GM12878 (cell line): Measurements from ENCODE around the gene KRT37. TPM values are rescaled to one million over a fixed set of nuclear protein-coding genes. Genes with fewer than 3 reads are reported as not detected.
"Not testable (repeated sequence)": the region's sequence is repeated elsewhere in the genome, so short reads cannot be mapped to it uniquely, and the experiment has no call there.

Experiments used
- ATAC-seq: fragments of 200-7000 bp; cut with Tn5 transposase; 3 replicates; pipeline ENCODE4 v1.9.1; 2020; ENCODE audit warnings: mild to moderate bottlenecking, moderate library complexity
- BruUV-seq: library from RNA; stranded (reverse); fragments of 400-500 nt; replicated peaks from 2 replicates; lab custom pipeline; 2021; lab: Mats Ljungman, UMichigan
- CTCF ChIA-PET: fragments of 300-600 bp; sonication (Branson Sonifier 250); formaldehyde crosslinking; extraction: SDS; loops from one replicate; lab custom pipeline; 2021; ENCODE audit warnings: inconsistent platforms; lab: Yijun Ruan, JAX
- POLR2A ChIA-PET: fragments of 350-600 bp; formaldehyde crosslinking; extraction: SDS; loops from one replicate; lab custom pipeline; 2021; ENCODE audit warnings: inconsistent platforms; lab: Charles Lee
- RAD21 ChIA-PET: fragments of 300-600 bp; sonication (Branson Sonifier 250); formaldehyde crosslinking; loops from one replicate; lab custom pipeline; 2023; ENCODE audit warnings: antibody characterized with exemption; ENCODE audit not compliant: unreplicated experiment; lab: Charles Lee
- SMC1A ChIA-PET: fragments of 300-600 bp; sonication (Branson Sonifier 250); formaldehyde crosslinking; loops from one replicate; lab custom pipeline; 2023; ENCODE audit not compliant: unreplicated experiment, uncharacterized antibody; lab: Charles Lee
- DNase-seq: peaks from one replicate; pipeline ENCODE4 v3.0.0-alpha.2; 2011; ENCODE audit warnings: low read depth, low spot score
- FAIRE-seq: peaks from 3 replicates; lab custom pipeline; 2011; peaks lifted over from hg19 to GRCh38; lab: Jason Lieb, UNC
- H2AFZ ChIP-seq: 2 replicates; pipeline ENCODE4 v1.6.0; 2011; ENCODE audit warnings: low read depth, low read length, control low read depth; ENCODE audit not compliant: control insufficient read depth
- H3K27ac ChIP-seq: 2 replicates; pipeline ENCODE4 v1.5.1; 2011; ENCODE audit warnings: control low read depth; ENCODE audit not compliant: control insufficient read depth, insufficient read depth
- H3K27me3 ChIP-seq, 2 experiments: replicated peaks in 1 of 2; 2 replicates each; pipeline versions ENCODE4 v1.6.0 to v1.6.1; 2011; ENCODE audit warnings: low read length in 1 of 2; ENCODE audit not compliant: control insufficient read depth in 2 of 2, insufficient read depth in 2 of 2
- H3K36me3 ChIP-seq, 2 experiments: 2 replicates each; pipeline ENCODE4 v1.5.1; 2011; ENCODE audit warnings: low read length in 1 of 2; ENCODE audit not compliant: control insufficient read depth in 2 of 2, insufficient read depth in 2 of 2
- H3K4me1 ChIP-seq: 2 replicates; pipeline ENCODE4 v1.6.1; 2011; ENCODE audit warnings: mild to moderate bottlenecking, low read length, moderate library complexity, mixed read lengths; ENCODE audit not compliant: control insufficient read depth, insufficient read depth
- H3K4me2 ChIP-seq: 2 replicates; pipeline ENCODE4 v1.6.0; 2011; ENCODE audit warnings: control low read depth; ENCODE audit not compliant: control insufficient read depth, insufficient read depth
- H3K4me3 ChIP-seq: fragments of 200-600 bp; sonication (generic); 2 replicates; pipeline ENCODE4 v1.5.1; 2016
- H3K79me2 ChIP-seq: 2 replicates; pipeline ENCODE4 v1.6.0; 2011; ENCODE audit warnings: low read length; ENCODE audit not compliant: control insufficient read depth, insufficient read depth
- H3K9ac ChIP-seq: 2 replicates; pipeline ENCODE4 v1.8.0; 2011; ENCODE audit warnings: low read length, control low read depth, mixed read lengths; ENCODE audit not compliant: control insufficient read depth, insufficient read depth
- H3K9me3 ChIP-seq: replicated peaks from 3 replicates; pipeline ENCODE4 v1.5.1; 2011; ENCODE audit warnings: mild to moderate bottlenecking, low read length; ENCODE audit not compliant: control insufficient read depth, insufficient read depth
- H4K20me1 ChIP-seq: 2 replicates; pipeline ENCODE4 v1.6.0; 2011; ENCODE audit not compliant: control insufficient read depth, insufficient read depth
- JUNB ChIP-seq: IDR thresholded peaks from 2 replicates; pipeline ENCODE4 v1.6.1; 2016; ENCODE audit warnings: antibody characterized with exemption, mild to moderate bottlenecking
- POLR2A ChIP-seq: IDR thresholded peaks from 2 replicates; pipeline ENCODE4 v1.6.1; 2011; ENCODE audit warnings: low read depth, mild to moderate bottlenecking, low read length
- TARDBP ChIP-seq: IDR thresholded peaks from 2 replicates; pipeline ENCODE4 v1.6.1; 2016; ENCODE audit warnings: borderline replicate concordance
- WGBS: methylation state at CpG from one replicate; pipeline ENCODE4 v1.1.6; 2016; ENCODE audit warnings: low lambda C conversion rate; ENCODE audit not compliant: insufficient replicate concordance, insufficient coverage; ENCODE audit errors: missing lambda C conversion rate; 5-methylcytosine and 5-hydroxymethylcytosine counted together
- in situ Hi-C: fragments of 300-500 bp; cut with MboI; formaldehyde crosslinking; loops from 9 replicates; pipeline ENCODE4 v1.14.3; 2018; ENCODE audit warnings: mixed read lengths
- intact Hi-C: fragments of 100-400 bp; cut with micrococcal nuclease; formaldehyde crosslinking; loops from one replicate; pipeline ENCODE4 v1.14.2; 2022; ENCODE audit not compliant: unreplicated experiment
- polyA plus RNA-seq, 11 experiments: library from polyadenylated mRNA; depleted of rRNA in 4 of 11; unstranded in 6 of 11; stranded (reverse) in 5 of 11; fragments of >200 nt; fragmentation: Nextera tagmentation in 4 of 11; fragmentation: Illumina TruSeq in 1 of 11; extraction: Ambion mirVana in 4 of 11; extraction: Trizol in 1 of 11; gene quantifications; 1 replicate in 1 of 11; 2 replicates in 10 of 11; pipeline versions ENCODE4 v1.2.1 to v1.2.3, GENCODE V29; 2011 to 2016; ENCODE audit warnings: inconsistent platforms in 2 of 11, missing spikeins in 2 of 11, low read depth in 1 of 11
- total RNA-seq, 4 experiments: library from RNA; depleted of rRNA in 3 of 4; stranded (reverse); fragments of >200 nt in 3 of 4; fragmentation: Illumina TruSeq in 1 of 4; extraction: Trizol in 1 of 4; gene quantifications; 2 replicates each; pipeline versions ENCODE4 v1.2.1 to v1.2.3, GENCODE V29; 2013 to 2021
- TF ChIP-seq, protein P1 (sequence below), 3 experiments: IDR thresholded peaks in 2 of 3; conservative IDR thresholded peaks in 1 of 3; 2 replicates each; pipeline ENCODE4 v1.5.1; 2011; ENCODE audit warnings: low read depth in 3 of 3, low read length in 3 of 3, mild to moderate bottlenecking in 3 of 3, control low read depth in 2 of 3, moderate library complexity in 2 of 3, inconsistent platforms in 1 of 3, mixed read lengths in 1 of 3; ENCODE audit not compliant: control insufficient read depth in 2 of 3, insufficient read depth in 1 of 3; ENCODE audit errors: extremely low read depth in 1 of 3

Gene KRT37
- total and polyA plus RNA-seq, 10 of the 15 experiments (the other 5 are each of a cell fraction or from before 2014, with no cell fraction given) = not detected

DNA sequence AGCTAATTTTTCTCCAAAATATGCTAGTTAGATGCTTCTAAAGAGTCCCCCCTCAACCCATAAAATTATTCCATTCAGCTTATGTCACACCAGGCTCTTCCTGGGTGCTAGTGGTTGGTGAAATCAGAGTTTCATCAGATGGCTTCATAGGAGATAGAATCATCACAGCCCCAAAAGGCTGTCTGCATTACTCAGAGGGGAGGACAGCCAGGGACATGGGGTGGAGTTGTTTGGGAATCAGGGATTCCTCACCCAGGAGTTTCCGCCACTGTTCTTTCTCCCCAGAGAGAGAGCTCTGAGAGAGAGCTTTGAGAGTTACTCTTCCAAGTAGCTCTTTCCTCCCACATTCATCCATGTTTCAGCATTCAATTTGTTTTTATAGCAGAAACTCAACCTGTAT, 42.0 kb downstream of the KRT37 start:
- H3K27ac ChIP-seq = no peak overlapping the region
- no peaks in the 10 kb centered on the region for H3K27me3 ChIP-seq
- CTCF ChIA-PET = no interaction called here
- no peak for ATAC-seq
- SMC1A ChIA-PET = interaction anchor here (1.0 kb wide), 1 partner anchor 9 kb away, joined by 3 read pairs; no protein-coding TSS in a partner anchor
- no peaks in the 10 kb centered on the region for H4K20me1 ChIP-seq
- BruUV-seq = no TSS peak
- H3K9ac ChIP-seq = no peak overlapping the region
- no peak overlapping the region for H2AFZ ChIP-seq
- RAD21 ChIA-PET = no interaction called here
- FAIRE-seq = no peak
- H3K36me3 ChIP-seq = no peaks in the 10 kb centered on the region
- intact Hi-C loops (no loop called here), in situ Hi-C loops (no loop called here)
- POLR2A ChIA-PET = no interaction called here
- H3K4me3 ChIP-seq = no peak overlapping the region
- H3K4me2 ChIP-seq = no peak overlapping the region
- H3K9me3 ChIP-seq = no peaks in the 10 kb centered on the region; the same call in 2 of the 3 replicates
- no peaks in the 10 kb centered on the region for H3K79me2 ChIP-seq
- no peak for DNase-seq
- WGBS = 5% methylated on average over 1 of the region's 1 CpG
- no peak for TF ChIP-seq JUNB
- no peak for TF ChIP-seq TARDBP
- TF ChIP-seq POLR2A = no peak
- TF ChIP-seq, protein P1, sequence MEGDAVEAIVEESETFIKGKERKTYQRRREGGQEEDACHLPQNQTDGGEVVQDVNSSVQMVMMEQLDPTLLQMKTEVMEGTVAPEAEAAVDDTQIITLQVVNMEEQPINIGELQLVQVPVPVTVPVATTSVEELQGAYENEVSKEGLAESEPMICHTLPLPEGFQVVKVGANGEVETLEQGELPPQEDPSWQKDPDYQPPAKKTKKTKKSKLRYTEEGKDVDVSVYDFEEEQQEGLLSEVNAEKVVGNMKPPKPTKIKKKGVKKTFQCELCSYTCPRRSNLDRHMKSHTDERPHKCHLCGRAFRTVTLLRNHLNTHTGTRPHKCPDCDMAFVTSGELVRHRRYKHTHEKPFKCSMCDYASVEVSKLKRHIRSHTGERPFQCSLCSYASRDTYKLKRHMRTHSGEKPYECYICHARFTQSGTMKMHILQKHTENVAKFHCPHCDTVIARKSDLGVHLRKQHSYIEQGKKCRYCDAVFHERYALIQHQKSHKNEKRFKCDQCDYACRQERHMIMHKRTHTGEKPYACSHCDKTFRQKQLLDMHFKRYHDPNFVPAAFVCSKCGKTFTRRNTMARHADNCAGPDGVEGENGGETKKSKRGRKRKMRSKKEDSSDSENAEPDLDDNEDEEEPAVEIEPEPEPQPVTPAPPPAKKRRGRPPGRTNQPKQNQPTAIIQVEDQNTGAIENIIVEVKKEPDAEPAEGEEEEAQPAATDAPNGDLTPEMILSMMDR (IDR thresholded peaks at IDR 0.05 in 2 of 3, conservative IDR thresholded peaks at IDR 0.05 in 1 of 3; ENCODE audit: control insufficient read depth in 2 of 3, extremely low read depth in 1 of 3, insufficient read depth in 1 of 3, low read depth in 3 of 3, low read length in 3 of 3) = no peak
- TF ChIP-seq, all 136 proteins: peak for 0
- H3K4me1 ChIP-seq = no peaks in the 10 kb centered on the region

DNA sequence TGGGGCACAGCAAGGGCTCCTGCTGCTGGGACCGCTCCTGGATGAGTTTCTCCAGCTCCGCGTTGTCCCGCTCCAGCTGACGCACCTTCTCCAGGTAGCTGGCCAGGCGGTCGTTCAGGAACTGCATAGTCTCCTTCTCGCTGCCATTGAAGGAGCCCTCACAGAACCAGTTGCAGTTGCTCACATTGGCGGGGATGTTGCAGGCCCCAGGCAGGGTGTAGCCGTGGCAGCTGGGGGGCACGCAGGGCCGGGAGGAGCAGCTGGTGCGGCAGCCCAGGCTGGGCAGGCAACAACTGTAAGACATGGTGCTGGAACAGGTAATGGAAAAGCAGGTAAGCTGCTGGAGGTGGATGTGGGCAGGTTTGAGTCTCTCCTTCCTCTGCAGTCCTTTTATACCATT, 42.4 kb downstream of the KRT37 start, which contains the start of gene KRT34:
TSS of gene KRT34 (minus strand) at position 364 of the 400 bp plus-strand sequence. CDS start at position 304, 60 bp downstream.
- H3K4me1 ChIP-seq, ATAC-seq, H3K4me2 ChIP-seq, H3K4me3 ChIP-seq, DNase-seq, H3K27ac ChIP-seq, H3K9me3 ChIP-seq, POLR2A ChIA-PET, H3K36me3 ChIP-seq, H4K20me1 ChIP-seq, H3K9ac ChIP-seq, in situ Hi-C loops, H2AFZ ChIP-seq, intact Hi-C loops, H3K27me3 ChIP-seq, H3K79me2 ChIP-seq, BruUV-seq, CTCF ChIA-PET, FAIRE-seq, RAD21 ChIA-PET: not testable (repeated sequence)
- SMC1A ChIA-PET = interaction anchor here (1.0 kb wide), 1 partner anchor 9 kb away, joined by 3 read pairs; no protein-coding TSS in a partner anchor
- WGBS = 48% methylated on average over 12 of the region's 13 CpGs

DNA sequence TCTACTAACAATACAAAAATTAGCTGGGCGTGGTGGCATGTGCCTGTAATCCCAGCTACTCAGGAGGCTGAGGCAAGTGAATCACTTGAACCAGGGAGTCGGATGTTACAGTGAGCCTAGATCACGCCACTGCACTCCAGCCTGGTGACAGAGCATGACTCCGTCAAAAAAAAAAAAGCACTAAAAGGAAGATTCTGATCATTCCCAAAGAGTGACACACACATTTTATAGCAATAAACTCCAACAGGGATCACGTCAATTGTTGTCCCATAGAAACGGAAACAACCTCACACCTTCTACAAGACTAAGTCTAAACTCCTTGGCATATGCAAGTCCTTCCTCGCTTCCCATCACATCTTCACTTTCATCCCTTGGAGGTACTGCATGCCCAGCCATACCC, 44.3 kb downstream of the KRT37 start:
- CTCF ChIA-PET, H3K4me1 ChIP-seq, H3K4me2 ChIP-seq, H3K27me3 ChIP-seq, H3K79me2 ChIP-seq, DNase-seq, H4K20me1 ChIP-seq, intact Hi-C loops, H3K27ac ChIP-seq, H2AFZ ChIP-seq, in situ Hi-C loops, RAD21 ChIA-PET, ATAC-seq, FAIRE-seq, POLR2A ChIA-PET, H3K9ac ChIP-seq, H3K36me3 ChIP-seq, H3K4me3 ChIP-seq, BruUV-seq, H3K9me3 ChIP-seq: not testable (repeated sequence)
- WGBS = 32% methylated on average over 7 of the region's 7 CpGs
- SMC1A ChIA-PET = interaction anchor here (0.6 kb wide), 1 partner anchor 163 kb away, joined by 3 read pairs; no protein-coding TSS in a partner anchor
